Measurements from ENCODE around the gene MORN5. TPM values are rescaled to one million over a fixed set of nuclear protein-coding genes. Genes with fewer than 3 reads are reported as not detected.

MORN5 gene
- total RNA-seq, 2 experiments from 2014 or later, result not detected

GRCh38 chr9:122158202-122158601 is 1.5 kb upstream of the MORN5 start:
- Mint-ChIP-seq H3K27me3 (ENCODE audit: low read depth) (peaks cover 2% of the 10 kb centered on the region), H3K27ac (no peak overlapping the region), H3K4me1 (ENCODE audit: low read depth) (peaks cover 36% of the 10 kb centered on the region), H3K4me3 (peak overlapping the region; percentile 14), H3K9me3 (peaks cover 6% of the 10 kb centered on the region), H3K36me3 (ENCODE audit: low read depth) (peaks cover 5% of the 10 kb centered on the region)
- CTCF ChIA-PET, result interaction anchor here (1.5 kb wide), 1 partner anchor 12 kb away, joined by 4 read pairs; no protein-coding TSS in a partner anchor
- DNase-seq, result peak; percentile 29
- intact Hi-C loops (cut with micrococcal nuclease), result loop anchor here (2.0 kb wide), 1 partner anchor 65 kb away; the partner anchor contains the start of gene TTLL11

DNA sequence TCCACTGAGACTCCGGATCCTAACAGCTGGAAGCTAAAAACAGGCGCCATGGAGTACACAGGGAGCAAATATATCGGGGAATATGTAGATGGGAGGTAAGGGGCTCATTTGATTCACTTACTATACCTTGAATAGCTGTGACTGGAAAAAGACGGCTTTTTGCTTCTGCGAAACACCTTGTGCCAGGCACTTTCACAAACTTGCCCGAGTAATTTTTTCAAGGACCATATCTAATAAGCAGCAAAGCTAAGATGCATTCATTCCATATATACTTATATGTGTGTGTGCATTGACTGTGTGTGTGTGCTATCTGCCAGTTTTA is 178 bp downstream of the MORN5 start:
- H3K27ac Mint-ChIP-seq, result peak overlapping the region; percentile 86
- H3K27me3 Mint-ChIP-seq (ENCODE audit: low read depth), result peaks cover 6% of the 10 kb centered on the region
- H3K4me3 Mint-ChIP-seq, result peak overlapping the region; percentile 99
- peaks cover 5% of the 10 kb centered on the region for H3K36me3 Mint-ChIP-seq (ENCODE audit: low read depth)
- peaks cover 6% of the 10 kb centered on the region for H3K9me3 Mint-ChIP-seq
- intact Hi-C loops (cut with micrococcal nuclease), result loop anchor here (1.0 to 2.0 kb wide), 3 partner anchors 67 to 668 kb away; partner anchors contain the start of genes MRRF, PDCL, RBM18 and TTLL11
- peaks cover 32% of the 10 kb centered on the region for H3K4me1 Mint-ChIP-seq (ENCODE audit: low read depth)
- DNase-seq, result no peak
- CTCF ChIA-PET, result interaction anchor here (0.6 to 2.1 kb wide), 9 partner anchors 14 to 105 kb away, joined by 3 to 8 read pairs (median 3); partner anchors contain the start of genes MRRF and RBM18

DNA sequence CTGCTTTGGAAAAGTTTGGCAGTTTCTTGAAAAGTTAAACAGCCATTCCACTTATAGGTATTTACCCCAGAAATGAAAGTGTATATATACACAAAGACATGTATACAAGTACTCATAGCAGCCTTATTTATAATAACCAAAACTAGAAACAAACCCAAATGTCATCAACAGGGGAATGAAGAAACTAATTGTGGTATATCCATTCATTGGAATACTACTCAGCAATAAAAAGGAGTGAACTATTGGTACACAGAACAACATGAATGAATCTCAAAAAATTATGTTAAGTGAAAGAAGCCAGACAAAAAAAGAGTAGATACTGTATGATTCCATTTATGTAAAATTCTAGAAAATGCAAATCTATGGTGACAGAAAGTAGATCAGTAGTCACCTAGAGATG is 2.7 kb downstream of the MORN5 start:
- H3K4me1 Mint-ChIP-seq (ENCODE audit: low read depth), result peaks cover 16% of the 10 kb centered on the region
- H3K27ac Mint-ChIP-seq, result no peak overlapping the region
- intact Hi-C loops (cut with micrococcal nuclease), result no loop called here
- peaks cover 9% of the 10 kb centered on the region for H3K27me3 Mint-ChIP-seq (ENCODE audit: low read depth)
- DNase-seq, result no peak
- H3K36me3 Mint-ChIP-seq (ENCODE audit: low read depth), result peaks cover 5% of the 10 kb centered on the region
- CTCF ChIA-PET, result no interaction called here
- peaks cover 6% of the 10 kb centered on the region for H3K9me3 Mint-ChIP-seq
- no peak overlapping the region for H3K4me3 Mint-ChIP-seq

DNA sequence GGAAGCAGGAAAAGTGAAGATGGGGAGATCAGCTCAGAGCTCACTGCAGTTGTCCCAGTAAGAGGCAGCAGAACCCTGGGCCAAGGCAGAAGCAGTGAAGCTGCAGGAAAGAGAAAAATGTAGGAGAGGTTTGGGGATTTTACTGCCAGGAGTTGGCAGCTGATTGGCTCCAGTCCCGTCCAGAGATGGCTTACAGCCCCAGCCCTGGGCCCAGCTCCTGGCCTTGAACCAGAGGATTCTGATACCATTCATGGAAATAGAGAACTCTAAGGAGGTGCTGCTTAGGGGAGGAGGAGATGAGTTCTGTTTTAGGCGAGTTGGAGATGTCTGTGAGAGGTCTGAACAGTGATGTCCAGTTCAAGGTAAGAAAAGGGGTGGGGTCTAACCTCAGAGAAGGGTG is 4.6 kb downstream of the MORN5 start:
- Mint-ChIP-seq H3K4me3 (no peak overlapping the region), H3K4me1 (ENCODE audit: low read depth) (peaks cover 3% of the 10 kb centered on the region), H3K27ac (no peak overlapping the region), H3K36me3 (ENCODE audit: low read depth) (peaks cover 2% of the 10 kb centered on the region), H3K27me3 (ENCODE audit: low read depth) (peaks cover 15% of the 10 kb centered on the region), H3K9me3 (peaks cover 6% of the 10 kb centered on the region)
- intact Hi-C loops (cut with micrococcal nuclease), result no loop called here
- CTCF ChIA-PET, result no interaction called here
- DNase-seq, result no peak

GRCh38 chr9:122168356-122168755 is 8.6 kb downstream of the MORN5 start:
- H3K9me3 Mint-ChIP-seq, result no peaks in the 10 kb centered on the region
- H3K4me3 Mint-ChIP-seq, result no peak overlapping the region
- H3K27me3 Mint-ChIP-seq (ENCODE audit: low read depth), result peaks cover 26% of the 10 kb centered on the region
- no peak overlapping the region for H3K27ac Mint-ChIP-seq
- H3K4me1 Mint-ChIP-seq (ENCODE audit: low read depth), result no peaks in the 10 kb centered on the region
- CTCF ChIA-PET, result interaction anchor here (0.6 kb wide), 1 partner anchor 238 kb away, joined by 3 read pairs; no protein-coding TSS in a partner anchor
- DNase-seq, result no peak
- H3K36me3 Mint-ChIP-seq (ENCODE audit: low read depth), result no peaks in the 10 kb centered on the region
- intact Hi-C loops (cut with micrococcal nuclease), result no loop called here

DNA sequence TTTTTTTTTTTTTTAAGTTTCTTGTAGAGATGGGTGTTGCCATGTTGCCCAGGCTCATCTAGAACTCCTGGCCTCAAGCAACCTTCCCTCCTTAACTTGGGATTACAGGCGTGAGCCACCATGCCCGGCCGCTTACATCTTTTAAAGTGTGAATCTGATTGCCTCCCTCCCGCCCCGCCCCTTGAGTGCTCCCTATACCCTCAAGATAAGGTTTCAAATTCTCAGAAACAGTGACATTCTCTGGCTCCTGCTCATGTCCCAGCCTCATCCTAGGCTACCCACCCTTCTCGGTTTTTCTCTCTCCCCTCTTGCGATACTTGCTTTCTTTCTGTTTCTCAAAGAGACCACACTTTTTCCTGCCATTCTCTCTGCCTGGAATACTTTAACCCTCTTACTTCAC is 12.4 kb downstream of the MORN5 start:
- intact Hi-C loops (cut with micrococcal nuclease), result no loop called here

DNA sequence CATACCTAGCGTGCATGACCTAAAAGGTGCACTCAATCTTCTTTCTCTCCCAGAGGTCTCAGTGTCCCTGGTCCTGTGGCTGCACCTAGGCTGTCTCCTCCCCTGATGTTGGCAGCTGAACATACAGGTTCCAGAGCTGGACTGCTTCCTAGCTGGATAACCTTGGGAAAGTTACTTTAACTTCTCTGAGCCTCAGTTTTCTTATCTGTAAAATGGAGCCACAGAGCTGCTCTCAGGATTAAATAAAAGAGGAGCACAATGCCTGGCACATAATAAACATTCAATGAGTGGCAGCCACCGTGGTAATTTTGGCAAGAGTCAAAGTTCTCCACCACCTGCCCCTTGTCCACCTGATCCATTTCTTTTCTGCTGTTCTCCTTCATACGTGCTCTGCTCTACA is 14.0 kb downstream of the MORN5 start:
- H3K36me3 Mint-ChIP-seq (ENCODE audit: low read depth), result no peaks in the 10 kb centered on the region
- no peaks in the 10 kb centered on the region for H3K9me3 Mint-ChIP-seq
- H3K27me3 Mint-ChIP-seq (ENCODE audit: low read depth), result peaks cover 25% of the 10 kb centered on the region
- no peak overlapping the region for H3K4me3 Mint-ChIP-seq
- intact Hi-C loops (cut with micrococcal nuclease), result no loop called here
- no peaks in the 10 kb centered on the region for H3K4me1 Mint-ChIP-seq (ENCODE audit: low read depth)
- H3K27ac Mint-ChIP-seq, result no peak overlapping the region
- no peak for DNase-seq
- CTCF ChIA-PET, result no interaction called here

More for the DNA sequence above, 12.4 kb downstream of the MORN5 start:
- CTCF ChIA-PET, result interaction anchor here (1.1 kb wide), 1 partner anchor 9 kb away, joined by 3 read pairs; no protein-coding TSS in a partner anchor
- Mint-ChIP-seq H3K36me3 (ENCODE audit: low read depth) (no peaks in the 10 kb centered on the region), H3K4me3 (no peak overlapping the region), H3K27me3 (ENCODE audit: low read depth) (peaks cover 26% of the 10 kb centered on the region), H3K4me1 (ENCODE audit: low read depth) (no peaks in the 10 kb centered on the region), H3K9me3 (no peaks in the 10 kb centered on the region), H3K27ac (no peak overlapping the region)
- DNase-seq, result no peak

GRCh38 chr9:122176916-122177315 is 17.2 kb downstream of the MORN5 start:
- Mint-ChIP-seq H3K27me3 (ENCODE audit: low read depth) (peaks cover 19% of the 10 kb centered on the region), H3K27ac (no peak overlapping the region), H3K36me3 (ENCODE audit: low read depth) (no peaks in the 10 kb centered on the region), H3K9me3 (no peaks in the 10 kb centered on the region), H3K4me1 (ENCODE audit: low read depth) (no peaks in the 10 kb centered on the region), H3K4me3 (no peak overlapping the region)
- intact Hi-C loops (cut with micrococcal nuclease), result no loop called here
- no peak for DNase-seq
- CTCF ChIA-PET, result no interaction called here

GRCh38 chr9:122179054-122179689 is 19.5 kb downstream of the MORN5 start:
- no peak for DNase-seq
- H3K27me3 Mint-ChIP-seq (ENCODE audit: low read depth), result peaks cover 18% of the 10 kb centered on the region
- H3K4me3 Mint-ChIP-seq, result no peak overlapping the region
- H3K9me3 Mint-ChIP-seq, result no peaks in the 10 kb centered on the region
- no peaks in the 10 kb centered on the region for H3K36me3 Mint-ChIP-seq (ENCODE audit: low read depth)
- CTCF ChIA-PET, result no interaction called here
- H3K4me1 Mint-ChIP-seq (ENCODE audit: low read depth), result no peaks in the 10 kb centered on the region
- intact Hi-C loops (cut with micrococcal nuclease), result no loop called here
- H3K27ac Mint-ChIP-seq, result no peak overlapping the region

GRCh38 chr9:122179690-122180074 is 20.0 kb downstream of the MORN5 start:
- intact Hi-C loops (cut with micrococcal nuclease), result no loop called here
- H3K9me3 Mint-ChIP-seq, result no peaks in the 10 kb centered on the region
- H3K4me1 Mint-ChIP-seq (ENCODE audit: low read depth), result no peaks in the 10 kb centered on the region
- H3K27ac Mint-ChIP-seq, result no peak overlapping the region
- no peaks in the 10 kb centered on the region for H3K36me3 Mint-ChIP-seq (ENCODE audit: low read depth)
- no peak overlapping the region for H3K4me3 Mint-ChIP-seq
- CTCF ChIA-PET, result interaction anchor here (0.7 kb wide), 1 partner anchor 25 kb away, joined by 4 read pairs; no protein-coding TSS in a partner anchor
- peaks cover 18% of the 10 kb centered on the region for H3K27me3 Mint-ChIP-seq (ENCODE audit: low read depth)
- DNase-seq, result no peak

DNA sequence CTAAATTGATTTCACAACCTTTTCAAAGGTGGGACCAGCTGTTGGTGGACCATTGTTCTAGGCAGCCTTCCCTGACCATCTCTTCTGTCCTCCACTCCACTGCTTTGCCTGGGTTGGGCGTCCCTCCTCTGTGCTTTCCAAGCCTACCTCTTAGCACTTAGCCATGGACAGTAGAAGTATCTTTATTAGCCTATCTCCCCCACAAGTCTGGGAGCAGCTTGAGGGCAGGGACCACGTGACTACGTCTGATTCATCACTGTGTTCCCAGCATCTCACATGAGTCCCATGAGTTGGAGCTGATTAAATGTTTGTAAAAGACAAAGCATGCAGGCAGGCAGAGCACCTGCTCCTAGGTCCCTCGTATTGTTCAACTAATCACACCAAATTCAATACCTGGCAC is 20.9 kb downstream of the MORN5 start:
- no peaks in the 10 kb centered on the region for H3K4me1 Mint-ChIP-seq (ENCODE audit: low read depth)
- H3K27me3 Mint-ChIP-seq (ENCODE audit: low read depth), result peaks cover 18% of the 10 kb centered on the region
- no peak for DNase-seq
- intact Hi-C loops (cut with micrococcal nuclease), result no loop called here
- no peaks in the 10 kb centered on the region for H3K36me3 Mint-ChIP-seq (ENCODE audit: low read depth)
- CTCF ChIA-PET, result interaction anchor here (1.1 kb wide), 1 partner anchor 9 kb away, joined by 3 read pairs; no protein-coding TSS in a partner anchor
- H3K27ac Mint-ChIP-seq, result no peak overlapping the region
- H3K4me3 Mint-ChIP-seq, result no peak overlapping the region
- no peaks in the 10 kb centered on the region for H3K9me3 Mint-ChIP-seq

GRCh38 chr9:122183501-122183900 is 23.8 kb downstream of the MORN5 start:
- H3K4me1 Mint-ChIP-seq (ENCODE audit: low read depth), result no peaks in the 10 kb centered on the region
- H3K9me3 Mint-ChIP-seq, result no peaks in the 10 kb centered on the region
- DNase-seq, result no peak
- CTCF ChIA-PET, result interaction anchor here (1.2 kb wide), 1 partner anchor 24 kb away, joined by 3 read pairs; the partner anchor contains the start of genes MORN5 and NDUFA8
- no peak overlapping the region for H3K4me3 Mint-ChIP-seq
- H3K36me3 Mint-ChIP-seq (ENCODE audit: low read depth), result no peaks in the 10 kb centered on the region
- intact Hi-C loops (cut with micrococcal nuclease), result no loop called here
- no peak overlapping the region for H3K27ac Mint-ChIP-seq
- peaks cover 18% of the 10 kb centered on the region for H3K27me3 Mint-ChIP-seq (ENCODE audit: low read depth)

GRCh38 chr9:122184551-122184950 is 24.8 kb downstream of the MORN5 start:
- peaks cover 18% of the 10 kb centered on the region for H3K27me3 Mint-ChIP-seq (ENCODE audit: low read depth)
- intact Hi-C loops (cut with micrococcal nuclease), result no loop called here
- no peaks in the 10 kb centered on the region for H3K4me1 Mint-ChIP-seq (ENCODE audit: low read depth)
- H3K4me3 Mint-ChIP-seq, result no peak overlapping the region
- CTCF ChIA-PET, result no interaction called here
- H3K9me3 Mint-ChIP-seq, result no peaks in the 10 kb centered on the region
- no peak overlapping the region for H3K27ac Mint-ChIP-seq
- no peaks in the 10 kb centered on the region for H3K36me3 Mint-ChIP-seq (ENCODE audit: low read depth)
- no peak for DNase-seq
